HG02798 (cell line): ENCODE results near the gene CIAO2B.
"Not testable (repeated sequence)": the region's sequence is repeated elsewhere in the genome, so short reads cannot be mapped to it uniquely, and the experiment has no call there.

Source experiments
- ATAC-seq: cut with Tn5 transposase; IDR thresholded peaks from one replicate; pipeline ENCODE4 v1.9.1; 2021; ENCODE audit warnings: mild to moderate bottlenecking; ENCODE audit not compliant: unreplicated experiment, poor library complexity

The CIAO2B gene

GRCh38 chr16:66942981-66943380 is 8.8 kb upstream of the CIAO2B start:
- ATAC-seq, result no peak

GRCh38 chr16:66940236-66940635 is 6.0 kb upstream of the CIAO2B start:
- no peak for ATAC-seq

GRCh38 chr16:66939366-66939765 is 5.2 kb upstream of the CIAO2B start:
- no peak for ATAC-seq

- ATAC-seq, result no peak
Measured at GRCh38 chr16:66937725-66938337, 3.6 kb upstream of the CIAO2B start.

- no peak for ATAC-seq
Measured at GRCh38 chr16:66936889-66937554, 2.8 kb upstream of the CIAO2B start.

GRCh38 chr16:66936462-66936861 is 2.3 kb upstream of the CIAO2B start:
- ATAC-seq, result no peak

GRCh38 chr16:66935314-66936011 is 1.3 kb upstream of the CIAO2B start, which contains the start of gene CES2:
CES2 (plus strand) TSS chr16:66935516; CDS start chr16:66935636, 120 bp downstream.
- ATAC-seq, result no peak

GRCh38 chr16:66934839-66935313 is 674 bp upstream of the CIAO2B start:
- not testable (repeated sequence) for ATAC-seq

GRCh38 chr16:66933776-66934137 is 445 bp downstream of the CIAO2B start:
- peak; percentile 11 for ATAC-seq

GRCh38 chr16:66932076-66932475 is 2.1 kb downstream of the CIAO2B start:
- ATAC-seq, result no peak

- ATAC-seq, result no peak
Measured at GRCh38 chr16:66931665-66932064, 2.5 kb downstream of the CIAO2B start.

- ATAC-seq, result no peak
Measured at GRCh38 chr16:66930189-66930588, 4.0 kb downstream of the CIAO2B start.

- no peak for ATAC-seq
Measured at GRCh38 chr16:66928702-66929388, 5.4 kb downstream of the CIAO2B start.

- ATAC-seq, result no peak
Measured at GRCh38 chr16:66927918-66928649, 6.1 kb downstream of the CIAO2B start.

- ATAC-seq, result no peak
Measured at GRCh38 chr16:66926961-66927436, 7.2 kb downstream of the CIAO2B start.

- ATAC-seq, result no peak
Measured at GRCh38 chr16:66926171-66926947, 7.8 kb downstream of the CIAO2B start.

- ATAC-seq, result peak; percentile 19
Measured at GRCh38 chr16:66925322-66925840, 8.8 kb downstream of the CIAO2B start, which contains the start of gene RRAD. RRAD (minus strand) TSS chr16:66925535; CDS start chr16:66925179, 356 bp downstream.

- ATAC-seq, result peak; percentile 28
Measured at GRCh38 chr16:66924527-66925321, 9.5 kb downstream of the CIAO2B start.
